Measurements from ENCODE around the gene IDNK. TPM values are rescaled to one million over a fixed set of nuclear protein-coding genes. Genes with fewer than 3 reads are reported as not detected.

Gene IDNK
- total and polyA plus RNA-seq, 2 of the 4 experiments (the other 2 are of a cell fraction) = 1.4 to 2.3 TPM

- no peak overlapping the region for H2AK5ac ChIP-seq (ENCODE audit: low read depth, low read length)
- H3K14ac ChIP-seq (replicated peaks; ENCODE audit: low read depth, low read length) = no peak overlapping the region
- H3K4me3 ChIP-seq (ENCODE audit: insufficient read depth, low read depth, low read length) = no peak overlapping the region
- no peak overlapping the region for H2AK9ac ChIP-seq (replicated peaks; ENCODE audit: low read depth, low read length, poor library complexity)
- no TSS peak for BruUV-seq (replicated peaks)
- H3K9ac ChIP-seq (ENCODE audit: low read depth, low read length) = no peak overlapping the region
- H3K27ac ChIP-seq (ENCODE audit: insufficient read depth, low read length) = no peak overlapping the region
- H3K9me1 ChIP-seq (ENCODE audit: insufficient read depth, low read length) = no peaks in the 10 kb centered on the region
- peaks cover 19 to 26% of the 10 kb centered on the region in 2 experiments; a peak in 3 of 4 replicates for H3K79me1 ChIP-seq (ENCODE audit: low read depth in 1 of 2, low read length in 2 of 2)
- ChIA-PET POLR2A (ENCODE audit: unreplicated experiment) (no interaction called here), CTCF (interaction anchor here (1.0 kb wide), 1 partner anchor 16 kb away, joined by 3 read pairs; no protein-coding TSS in a partner anchor)
- H3K4me2 ChIP-seq (ENCODE audit: low read depth, low read length) = no peak overlapping the region
- H3K56ac ChIP-seq (ENCODE audit: extremely low read depth, insufficient read depth, low read length) = no peak overlapping the region
- H2BK15ac ChIP-seq (ENCODE audit: low read depth, low read length) = no peak overlapping the region
- no peak overlapping the region for H2BK120ac ChIP-seq (ENCODE audit: low read depth, low read length)
- no peak overlapping the region for H3K4ac ChIP-seq (ENCODE audit: low read depth, low read length)
- no peak overlapping the region for H3K23ac ChIP-seq (ENCODE audit: low read depth, low read length)
- H2BK5ac ChIP-seq (ENCODE audit: low read depth, low read length, poor library complexity, severe bottlenecking) = no peak overlapping the region
- no peaks in the 10 kb centered on the region for H3K4me1 ChIP-seq (ENCODE audit: control insufficient read depth, insufficient read depth, low read length)
- H2AFZ ChIP-seq (replicated peaks; ENCODE audit: low read length, poor library complexity) = no peak overlapping the region
- in situ Hi-C loops (cut with MboI; ENCODE audit: low sequenced_read_pairs) (no loop called here), intact Hi-C loops (cut with micrococcal nuclease) (no loop called here), dilution Hi-C loops (cut with HindIII; ENCODE audit: low sequenced_read_pairs, unreplicated experiment) (no loop called here)
- H4K8ac ChIP-seq (ENCODE audit: low read depth in 2 of 2, low read length in 2 of 2) = no peak overlapping the region
- H3K27me3 ChIP-seq (ENCODE audit: control insufficient read depth, insufficient read depth, low read length) = no peaks in the 10 kb centered on the region
- H4K91ac ChIP-seq (ENCODE audit: insufficient read depth, low read depth, low read length) = no peak overlapping the region
- no peak overlapping the region for H4K5ac ChIP-seq (ENCODE audit: low read depth, low read length)
- H3K9me3 ChIP-seq (ENCODE audit: control insufficient read depth, insufficient read depth, low read length) = no peaks in the 10 kb centered on the region
- DNase-seq (no peak), ATAC-seq (ENCODE audit: low read depth) (no peak)
- H4K20me1 ChIP-seq (ENCODE audit: insufficient read depth, low read length) = no peaks in the 10 kb centered on the region
- no CpG with 5 or more reads among the region's 2 CpGs for WGBS, 2 experiments (ENCODE audit: extremely low coverage in 2 of 2, insufficient read length in 1 of 2)
- peaks cover 31% of the 10 kb centered on the region for H3K36me3 ChIP-seq (ENCODE audit: control insufficient read depth, insufficient read depth, low read length)
- no peak overlapping the region for H2BK20ac ChIP-seq (ENCODE audit: low read depth, low read length)
- no peak overlapping the region for H3K18ac ChIP-seq (ENCODE audit: low read depth, low read length)
- TF ChIP-seq BHLHE40 (IDR thresholded peaks at IDR 0.05; ENCODE audit: low read depth, low read length) (no peak), MXI1 (IDR thresholded peaks at IDR 0.05; ENCODE audit: borderline replicate concordance, low read depth, low read length) (no peak), CTCF (conservative IDR thresholded peaks at IDR 0.05; ENCODE audit: low read depth, low read length) (no peak), SMC3 (IDR thresholded peaks at IDR 0.05; ENCODE audit: low read depth, low read length) (no peak), ELK1 (IDR thresholded peaks at IDR 0.05; ENCODE audit: borderline replicate concordance, low read depth, low read length) (no peak), NFE2L2 (IDR thresholded peaks at IDR 0.05; ENCODE audit: low read depth, low read length) (no peak), FOS (IDR thresholded peaks at IDR 0.05; ENCODE audit: low read depth, low read length) (no peak), RAD21 (IDR thresholded peaks at IDR 0.05; ENCODE audit: low read length) (no peak), MAZ (IDR thresholded peaks at IDR 0.05; ENCODE audit: borderline replicate concordance, low read depth, low read length) (no peak), USF2 (IDR thresholded peaks at IDR 0.05; ENCODE audit: low read depth, low read length) (no peak), RFX5 (IDR thresholded peaks at IDR 0.05; ENCODE audit: low read depth, low read length) (no peak)
Measured at GRCh38 chr9:83656032-83656680, 33.2 kb downstream of the IDNK start.
